Osteocyte (in vitro differentiated cells): ENCODE data around the gene CTNNAL1. TPM values are rescaled to one million over a fixed set of nuclear protein-coding genes. Genes with fewer than 3 reads are reported as not detected.

ENCODE experiments used
- DNase-seq: peaks from one replicate; pipeline ENCODE4 v3.0.0; 2021; ENCODE audit warnings: mixed read lengths; ENCODE audit not compliant: unreplicated experiment; ENCODE audit errors: extremely low spot score
- H3K27ac Mint-ChIP-seq: one replicate; pipeline ENCODE4 v1.8.0; 2021; ENCODE audit warnings: mild to moderate bottlenecking, mixed read lengths; ENCODE audit not compliant: unreplicated experiment
- H3K27me3 Mint-ChIP-seq: one replicate; pipeline ENCODE4 v1.8.0; 2021; ENCODE audit warnings: mixed read lengths; ENCODE audit not compliant: unreplicated experiment
- H3K36me3 Mint-ChIP-seq: one replicate; pipeline ENCODE4 v1.8.0; 2021; ENCODE audit warnings: mixed read lengths; ENCODE audit not compliant: unreplicated experiment
- H3K4me1 Mint-ChIP-seq: one replicate; pipeline ENCODE4 v1.8.0; 2021; ENCODE audit warnings: mixed read lengths; ENCODE audit not compliant: unreplicated experiment
- H3K4me3 Mint-ChIP-seq: one replicate; pipeline ENCODE4 v1.8.0; 2021; ENCODE audit warnings: mild to moderate bottlenecking, moderate library complexity, mixed read lengths; ENCODE audit not compliant: unreplicated experiment
- H3K9me3 Mint-ChIP-seq: one replicate; pipeline ENCODE4 v1.8.0; 2021; ENCODE audit warnings: mixed read lengths; ENCODE audit not compliant: unreplicated experiment
- total RNA-seq: library from RNA; stranded (reverse); gene quantifications from 2 replicates; pipeline ENCODE4 v1.2.1, GENCODE V29; 2021
- TF ChIP-seq, protein P1 (sequence below): fragments of 200-600 bp; sonication (generic); IDR thresholded peaks from 2 replicates; pipeline ENCODE4 v1.5.0; 2021; ENCODE audit warnings: antibody characterized with exemption, mild to moderate bottlenecking, moderate library complexity

The CTNNAL1 gene
- total RNA-seq, 1 donor from 2014 or later = 55.4 TPM

- Mint-ChIP-seq H3K27ac (peak within 1 kb of the TSS; percentile 96), H3K4me1 (peaks cover 33% of the 10 kb centered on the region), H3K4me3 (peak within 1 kb of the TSS; percentile 99), H3K27me3 (no peaks in the 10 kb centered on the region), H3K36me3 (peaks cover 11% of the 10 kb centered on the region), H3K9me3 (no peaks in the 10 kb centered on the region)
- TF ChIP-seq, protein P1, sequence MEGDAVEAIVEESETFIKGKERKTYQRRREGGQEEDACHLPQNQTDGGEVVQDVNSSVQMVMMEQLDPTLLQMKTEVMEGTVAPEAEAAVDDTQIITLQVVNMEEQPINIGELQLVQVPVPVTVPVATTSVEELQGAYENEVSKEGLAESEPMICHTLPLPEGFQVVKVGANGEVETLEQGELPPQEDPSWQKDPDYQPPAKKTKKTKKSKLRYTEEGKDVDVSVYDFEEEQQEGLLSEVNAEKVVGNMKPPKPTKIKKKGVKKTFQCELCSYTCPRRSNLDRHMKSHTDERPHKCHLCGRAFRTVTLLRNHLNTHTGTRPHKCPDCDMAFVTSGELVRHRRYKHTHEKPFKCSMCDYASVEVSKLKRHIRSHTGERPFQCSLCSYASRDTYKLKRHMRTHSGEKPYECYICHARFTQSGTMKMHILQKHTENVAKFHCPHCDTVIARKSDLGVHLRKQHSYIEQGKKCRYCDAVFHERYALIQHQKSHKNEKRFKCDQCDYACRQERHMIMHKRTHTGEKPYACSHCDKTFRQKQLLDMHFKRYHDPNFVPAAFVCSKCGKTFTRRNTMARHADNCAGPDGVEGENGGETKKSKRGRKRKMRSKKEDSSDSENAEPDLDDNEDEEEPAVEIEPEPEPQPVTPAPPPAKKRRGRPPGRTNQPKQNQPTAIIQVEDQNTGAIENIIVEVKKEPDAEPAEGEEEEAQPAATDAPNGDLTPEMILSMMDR = no peak
- DNase-seq = peak; percentile 90
Observed at GRCh38 chr9:108934323-108934893, 78.9 kb downstream of the CTNNAL1 start, which contains the start of gene ABITRAM. ABITRAM (plus strand) TSS chr9:108934400; CDS start chr9:108934487, 87 bp downstream.

GRCh38 chr9:108933718-108934322, 79.5 kb downstream of the CTNNAL1 start, which contains the start of gene ELP1:
ELP1 (minus strand) TSS chr9:108934124; CDS start chr9:108931146, 2,978 bp downstream.
- no peaks in the 10 kb centered on the region for H3K9me3 Mint-ChIP-seq
- H3K4me1 Mint-ChIP-seq = peaks cover 33% of the 10 kb centered on the region
- no peaks in the 10 kb centered on the region for H3K27me3 Mint-ChIP-seq
- peak; percentile 97 for DNase-seq
- TF ChIP-seq, protein P1 = peak; percentile 44
- H3K36me3 Mint-ChIP-seq = peaks cover 8% of the 10 kb centered on the region
- peak within 1 kb of the TSS; percentile 96 for H3K27ac Mint-ChIP-seq
- peak within 1 kb of the TSS; percentile 99 for H3K4me3 Mint-ChIP-seq

- Mint-ChIP-seq H3K27ac (peak overlapping the region; percentile 96), H3K4me3 (peak overlapping the region; percentile 99), H3K4me1 (peaks cover 33% of the 10 kb centered on the region), H3K36me3 (peaks cover 11% of the 10 kb centered on the region), H3K27me3 (no peaks in the 10 kb centered on the region), H3K9me3 (no peaks in the 10 kb centered on the region)
- TF ChIP-seq, protein P1 = no peak
- no peak for DNase-seq
Observed at GRCh38 chr9:108933231-108933717, 80.0 kb downstream of the CTNNAL1 start.

GRCh38 chr9:108928386-108928785, 84.9 kb downstream of the CTNNAL1 start:
- Mint-ChIP-seq H3K36me3 (peaks cover 51% of the 10 kb centered on the region), H3K4me3 (no peak overlapping the region), H3K4me1 (peaks cover 19% of the 10 kb centered on the region), H3K27ac (no peak overlapping the region), H3K27me3 (no peaks in the 10 kb centered on the region), H3K9me3 (no peaks in the 10 kb centered on the region)
- TF ChIP-seq, protein P1 = no peak
- no peak for DNase-seq

GRCh38 chr9:108924466-108924865, 88.8 kb downstream of the CTNNAL1 start:
- no peaks in the 10 kb centered on the region for H3K9me3 Mint-ChIP-seq
- TF ChIP-seq, protein P1 = no peak
- H3K4me1 Mint-ChIP-seq = no peaks in the 10 kb centered on the region
- no peaks in the 10 kb centered on the region for H3K27me3 Mint-ChIP-seq
- H3K36me3 Mint-ChIP-seq = peaks cover 72% of the 10 kb centered on the region
- no peak overlapping the region for H3K27ac Mint-ChIP-seq
- H3K4me3 Mint-ChIP-seq = no peak overlapping the region
- no peak for DNase-seq
